Measurements from ENCODE around the gene SCNN1B. TPM values are rescaled to one million over a fixed set of nuclear protein-coding genes. Genes with fewer than 3 reads are reported as not detected.
"Not testable (repeated sequence)": the region's sequence is repeated elsewhere in the genome, so short reads cannot be mapped to it uniquely, and the experiment has no call there.

SCNN1B gene
- total RNA-seq, 1 donor = not detected

DNA sequence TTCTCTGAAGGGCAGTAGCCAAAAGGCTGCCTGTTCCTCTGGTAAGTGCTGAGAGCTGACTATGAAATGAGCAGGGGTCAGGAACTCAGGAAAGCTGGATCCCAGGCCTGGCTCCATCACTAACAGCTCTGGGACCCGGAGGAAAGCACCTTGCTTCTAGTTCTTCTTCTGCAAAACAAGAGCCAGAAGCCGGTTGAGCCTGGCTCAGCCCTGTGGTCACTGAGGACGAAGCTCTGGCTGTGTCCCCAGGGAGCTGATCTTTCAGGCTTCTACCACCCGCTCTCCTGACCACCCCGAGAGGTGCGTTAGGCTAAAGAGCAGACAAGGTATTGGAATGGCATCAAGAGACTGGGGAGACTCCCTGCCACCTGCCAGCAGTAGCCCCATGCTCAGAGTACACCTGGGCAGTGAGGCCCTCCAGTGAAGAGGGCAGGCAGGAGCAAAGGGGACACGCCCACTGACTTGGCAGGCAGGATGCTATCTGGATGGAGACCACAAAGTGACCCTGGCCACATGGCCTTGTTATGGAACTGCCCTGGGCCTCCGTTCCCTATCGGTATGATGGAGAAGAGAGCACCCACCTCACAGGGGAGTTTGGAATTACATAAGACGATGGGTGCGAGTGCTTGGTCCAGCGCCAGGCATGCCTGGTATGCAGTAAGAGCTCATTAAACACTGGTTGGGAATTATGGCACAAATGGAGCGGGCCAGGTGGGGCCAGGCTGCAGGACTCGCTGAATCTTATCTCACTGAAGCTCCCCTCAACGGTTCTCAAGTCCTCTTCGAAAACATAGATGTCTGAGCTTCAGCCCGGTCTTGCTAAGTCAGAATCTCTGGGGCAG, 89.5 kb downstream of the SCNN1B start:
- H3K4me3 ChIP-seq (ENCODE audit: low read depth, low read length) = no peak overlapping the region
- TF ChIP-seq, protein P1, sequence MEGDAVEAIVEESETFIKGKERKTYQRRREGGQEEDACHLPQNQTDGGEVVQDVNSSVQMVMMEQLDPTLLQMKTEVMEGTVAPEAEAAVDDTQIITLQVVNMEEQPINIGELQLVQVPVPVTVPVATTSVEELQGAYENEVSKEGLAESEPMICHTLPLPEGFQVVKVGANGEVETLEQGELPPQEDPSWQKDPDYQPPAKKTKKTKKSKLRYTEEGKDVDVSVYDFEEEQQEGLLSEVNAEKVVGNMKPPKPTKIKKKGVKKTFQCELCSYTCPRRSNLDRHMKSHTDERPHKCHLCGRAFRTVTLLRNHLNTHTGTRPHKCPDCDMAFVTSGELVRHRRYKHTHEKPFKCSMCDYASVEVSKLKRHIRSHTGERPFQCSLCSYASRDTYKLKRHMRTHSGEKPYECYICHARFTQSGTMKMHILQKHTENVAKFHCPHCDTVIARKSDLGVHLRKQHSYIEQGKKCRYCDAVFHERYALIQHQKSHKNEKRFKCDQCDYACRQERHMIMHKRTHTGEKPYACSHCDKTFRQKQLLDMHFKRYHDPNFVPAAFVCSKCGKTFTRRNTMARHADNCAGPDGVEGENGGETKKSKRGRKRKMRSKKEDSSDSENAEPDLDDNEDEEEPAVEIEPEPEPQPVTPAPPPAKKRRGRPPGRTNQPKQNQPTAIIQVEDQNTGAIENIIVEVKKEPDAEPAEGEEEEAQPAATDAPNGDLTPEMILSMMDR (IDR thresholded peaks at IDR 0.05; ENCODE audit: insufficient read depth, low read length) = no peak
- no peak for DNase-seq (ENCODE audit: low read depth)

DNA sequence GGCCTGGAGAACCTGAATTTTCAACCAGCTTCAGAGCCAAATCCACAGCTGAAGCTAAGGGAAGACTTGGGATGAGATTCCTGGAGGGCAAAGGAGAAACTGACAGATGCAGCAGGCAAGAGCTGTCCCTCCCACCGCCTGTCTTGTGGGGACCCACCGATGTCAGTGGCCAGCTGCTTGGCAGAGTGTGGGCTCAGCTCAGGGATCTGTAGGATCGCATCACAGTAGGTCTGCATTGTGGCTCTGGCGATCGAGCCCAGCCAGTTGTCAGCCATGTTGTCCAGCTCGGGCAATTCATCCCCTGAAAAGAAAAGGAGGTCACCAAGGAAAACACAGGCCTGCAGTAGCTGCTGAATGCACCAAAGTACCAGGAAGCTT, 90.1 kb downstream of the SCNN1B start:
- no peak overlapping the region for H3K4me3 ChIP-seq (ENCODE audit: low read depth, low read length)
- TF ChIP-seq, protein P1 (IDR thresholded peaks at IDR 0.05; ENCODE audit: insufficient read depth, low read length) = no peak
- no peak for DNase-seq (ENCODE audit: low read depth)

DNA sequence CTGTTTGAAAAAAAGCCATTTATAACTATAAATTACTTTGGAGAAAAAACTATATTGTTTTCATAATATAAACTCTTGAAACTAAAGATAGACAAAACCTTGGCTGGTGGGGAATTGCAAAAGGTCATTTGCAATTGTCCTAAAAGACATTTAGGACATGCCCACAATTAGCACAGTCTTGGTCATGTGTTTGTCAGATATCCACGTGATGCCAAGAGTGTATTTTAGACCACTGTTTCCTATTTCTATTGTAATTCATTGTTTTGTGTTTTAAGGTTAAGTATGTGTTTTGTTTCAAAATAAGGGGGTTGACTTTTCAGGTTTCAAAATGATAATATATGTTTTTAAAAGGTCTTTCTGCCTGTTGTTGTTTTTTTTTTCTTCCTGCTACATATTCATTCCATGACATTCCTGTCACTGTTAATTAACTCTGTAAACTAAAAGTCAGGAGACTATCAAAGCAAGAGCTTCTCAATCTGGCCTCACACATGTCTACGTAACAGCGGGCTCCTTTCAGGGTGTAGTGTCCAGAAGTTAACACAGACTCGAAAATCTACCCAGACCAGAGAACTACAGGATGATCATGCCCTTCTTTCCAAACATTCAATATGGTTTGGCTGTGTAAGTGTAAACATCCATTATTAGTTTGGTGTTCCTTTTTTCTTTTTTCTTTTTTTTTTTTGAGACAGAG, 92.2 kb downstream of the SCNN1B start:
- H3K4me3 ChIP-seq (ENCODE audit: low read depth, low read length) = no peak overlapping the region
- no peak for DNase-seq (ENCODE audit: low read depth)
- TF ChIP-seq, protein P1 (IDR thresholded peaks at IDR 0.05; ENCODE audit: insufficient read depth, low read length) = no peak

DNA sequence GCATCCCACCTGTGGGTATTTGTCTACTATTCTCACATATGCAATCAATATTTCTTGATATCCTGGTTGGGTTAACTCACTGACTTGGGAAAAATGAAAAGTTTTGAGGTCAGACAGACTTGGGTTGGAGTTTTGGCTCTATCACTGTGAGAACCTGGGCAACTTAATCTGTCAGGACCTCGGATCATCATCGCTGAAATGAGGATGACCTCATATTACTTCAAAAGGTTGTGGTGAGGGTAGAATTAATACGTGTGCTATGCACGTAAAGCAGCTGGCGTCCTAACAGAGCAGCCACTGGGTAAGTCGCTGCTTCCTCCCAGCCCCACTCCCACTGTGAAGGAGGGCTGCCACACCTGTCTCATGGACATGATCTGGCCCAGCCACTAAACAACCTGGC, 93.6 kb downstream of the SCNN1B start:
- DNase-seq (ENCODE audit: low read depth) = no peak
- TF ChIP-seq, protein P1 (IDR thresholded peaks at IDR 0.05; ENCODE audit: insufficient read depth, low read length) = no peak
- no peak overlapping the region for H3K4me3 ChIP-seq (ENCODE audit: low read depth, low read length)

DNA sequence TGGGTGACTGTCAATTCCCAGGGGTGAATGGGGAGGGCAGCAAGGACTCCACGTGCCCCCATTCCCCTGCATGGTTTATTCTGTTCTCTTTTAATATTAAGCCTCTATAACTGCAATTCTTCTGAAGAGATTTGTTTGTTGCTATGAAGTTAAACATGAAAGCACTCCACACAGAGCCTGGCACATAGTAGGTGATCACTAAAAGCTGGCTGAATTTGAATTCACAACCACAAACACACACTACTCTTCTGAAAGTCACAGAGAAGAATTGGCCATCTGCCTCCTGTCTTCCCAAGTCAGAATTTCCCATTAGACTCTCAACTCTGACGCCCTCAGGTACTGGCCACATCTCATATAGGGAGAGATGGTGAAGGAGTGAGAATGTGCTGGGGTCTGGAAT, 95.4 kb downstream of the SCNN1B start:
- H3K4me3 ChIP-seq (ENCODE audit: low read depth, low read length) = no peak overlapping the region
- DNase-seq (ENCODE audit: low read depth) = no peak
- TF ChIP-seq, protein P1 (IDR thresholded peaks at IDR 0.05; ENCODE audit: insufficient read depth, low read length) = no peak

DNA sequence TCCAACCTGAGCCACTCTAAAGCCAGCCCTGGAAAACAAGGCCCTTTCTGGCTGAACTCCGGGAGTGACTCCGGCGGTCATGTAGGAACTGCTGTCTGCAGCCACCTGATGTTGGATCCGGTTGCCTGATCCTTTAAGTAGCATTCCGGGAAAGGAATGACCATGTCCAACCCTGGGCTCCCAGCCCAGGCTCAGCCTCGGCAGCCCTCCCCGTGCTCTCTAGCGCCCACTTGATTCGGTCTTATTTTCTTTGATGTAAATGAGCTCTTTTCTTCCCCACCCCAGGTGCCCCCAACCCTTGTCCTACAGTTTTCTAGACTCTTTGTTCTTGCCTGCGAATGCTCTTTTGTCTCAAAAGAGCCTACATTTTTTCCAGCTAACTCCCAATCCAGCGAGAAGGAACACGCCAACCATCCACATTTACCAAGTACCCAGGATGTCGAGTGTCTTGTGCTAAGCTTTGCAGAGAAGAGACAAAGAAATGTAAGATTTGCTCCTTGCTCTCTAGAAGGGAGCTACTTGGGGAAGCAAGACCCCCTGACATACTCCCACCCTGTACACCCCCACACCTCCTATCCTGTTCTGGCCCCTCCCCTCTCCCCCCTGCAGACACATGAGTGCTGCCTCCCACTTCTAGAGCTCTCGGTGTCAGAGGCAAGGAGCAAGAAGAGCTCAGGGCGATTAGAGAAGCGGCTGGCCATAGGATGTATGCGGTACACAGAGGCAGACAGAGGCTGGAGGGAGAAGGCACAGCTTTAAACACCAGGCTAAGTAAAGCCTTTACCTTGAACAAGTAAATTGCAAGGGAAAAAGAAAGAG, 97.1 kb downstream of the SCNN1B start:
- DNase-seq (ENCODE audit: low read depth) = peak; percentile 4
- no peak overlapping the region for H3K4me3 ChIP-seq (ENCODE audit: low read depth, low read length)
- TF ChIP-seq, protein P1 (IDR thresholded peaks at IDR 0.05; ENCODE audit: insufficient read depth, low read length) = no peak

DNA sequence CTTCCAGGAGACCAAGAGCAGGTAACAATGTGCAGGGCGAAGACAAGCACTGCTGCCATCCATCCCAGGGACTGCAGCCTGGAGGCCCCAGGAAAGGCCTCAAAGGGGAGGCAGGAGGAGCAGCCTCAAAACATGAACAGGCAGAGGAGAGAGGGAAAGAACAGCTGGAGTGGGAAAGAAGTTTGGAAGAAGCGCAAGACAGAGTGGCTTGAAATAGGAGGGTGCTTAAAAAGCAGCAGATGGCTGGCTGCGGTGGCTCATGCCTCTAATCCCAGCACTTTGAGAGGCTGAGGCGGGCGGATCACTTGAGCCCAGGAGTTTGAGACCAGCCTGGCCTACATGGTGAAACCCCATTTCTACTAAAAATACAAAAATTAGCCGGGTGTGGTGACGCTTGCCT, 98.3 kb downstream of the SCNN1B start:
- DNase-seq (ENCODE audit: low read depth); H3K4me3 ChIP-seq (ENCODE audit: low read depth, low read length): not testable (repeated sequence)
